ENCODE measurements around the gene TMEM120B.

- TF ChIP-seq POLR2A (IDR thresholded peaks at IDR 0.05; ENCODE audit: low read depth, low read length) (no peak), POLR2AphosphoS5 (IDR thresholded peaks at IDR 0.05; ENCODE audit: low read depth, low read length) (no peak), TAF1 (IDR thresholded peaks at IDR 0.05; ENCODE audit: low read depth, low read length) (no peak), POU2F2 (IDR thresholded peaks at IDR 0.05; ENCODE audit: low read depth, low read length) (no peak)
These were observed 41.3 kb downstream of the TMEM120B start for GRCh38 chr12:121753844-121754264.
